Gastroesophageal sphincter (tissue), 3 donors: ENCODE results near the gene ARMC8.

Experiments
- POLR2A ChIP-seq, 2 donors: fragments of 450-650 bp; IDR thresholded peaks; one replicate each; pipeline ENCODE4 v1.6.1; 2017; ENCODE audit warnings: antibody characterized with exemption in 2 of 2, mild to moderate bottlenecking in 2 of 2, moderate library complexity in 1 of 2
- POLR2AphosphoS5 ChIP-seq: sonication (generic); formaldehyde crosslinking; IDR thresholded peaks from one replicate; pipeline ENCODE4 v1.6.1; 2017; ENCODE audit warnings: antibody characterized with exemption
- TF ChIP-seq, protein P1 (sequence below), 4 experiments: fragments of 200-600 bp in 2 of 4; fragments of 450-650 bp in 2 of 4; sonication (generic) in 1 of 4; IDR thresholded peaks; one replicate each; pipeline ENCODE4 v1.5.1; 2017 to 2019; ENCODE audit warnings: antibody characterized with exemption in 4 of 4, mild to moderate bottlenecking in 2 of 4, moderate library complexity in 2 of 4

DNA sequence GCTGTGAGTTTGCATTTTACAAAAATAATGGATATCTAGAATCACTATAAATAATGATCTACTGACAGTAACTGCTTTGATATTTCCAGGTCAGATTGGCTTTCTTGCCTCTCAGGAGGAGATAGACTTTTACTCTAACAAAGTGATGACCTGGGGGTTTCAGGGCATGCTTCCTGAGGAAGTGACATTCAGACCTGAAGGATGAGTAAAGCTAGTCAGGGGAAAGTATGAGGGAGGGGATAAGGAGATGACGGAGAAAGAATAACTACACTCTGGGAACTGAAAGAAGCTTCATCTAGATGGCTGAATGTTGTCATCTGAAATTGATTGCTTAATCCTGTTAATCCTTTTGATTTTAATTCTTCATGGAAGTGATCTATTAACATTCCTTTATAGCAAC lies 32.2 kb downstream of the ARMC8 start:
- TF ChIP-seq POLR2A (IDR thresholded peaks at IDR 0.05) (no peak), POLR2AphosphoS5 (no peak)
- TF ChIP-seq, protein P1, sequence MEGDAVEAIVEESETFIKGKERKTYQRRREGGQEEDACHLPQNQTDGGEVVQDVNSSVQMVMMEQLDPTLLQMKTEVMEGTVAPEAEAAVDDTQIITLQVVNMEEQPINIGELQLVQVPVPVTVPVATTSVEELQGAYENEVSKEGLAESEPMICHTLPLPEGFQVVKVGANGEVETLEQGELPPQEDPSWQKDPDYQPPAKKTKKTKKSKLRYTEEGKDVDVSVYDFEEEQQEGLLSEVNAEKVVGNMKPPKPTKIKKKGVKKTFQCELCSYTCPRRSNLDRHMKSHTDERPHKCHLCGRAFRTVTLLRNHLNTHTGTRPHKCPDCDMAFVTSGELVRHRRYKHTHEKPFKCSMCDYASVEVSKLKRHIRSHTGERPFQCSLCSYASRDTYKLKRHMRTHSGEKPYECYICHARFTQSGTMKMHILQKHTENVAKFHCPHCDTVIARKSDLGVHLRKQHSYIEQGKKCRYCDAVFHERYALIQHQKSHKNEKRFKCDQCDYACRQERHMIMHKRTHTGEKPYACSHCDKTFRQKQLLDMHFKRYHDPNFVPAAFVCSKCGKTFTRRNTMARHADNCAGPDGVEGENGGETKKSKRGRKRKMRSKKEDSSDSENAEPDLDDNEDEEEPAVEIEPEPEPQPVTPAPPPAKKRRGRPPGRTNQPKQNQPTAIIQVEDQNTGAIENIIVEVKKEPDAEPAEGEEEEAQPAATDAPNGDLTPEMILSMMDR (IDR thresholded peaks at IDR 0.05): no peak
